HUES6 (cell line): ENCODE results near the gene GNB1.

ENCODE experiments used
- H3K27ac ChIP-seq: 2 replicates; pipeline ENCODE4 v1.7.0; 2013; ENCODE audit warnings: low read depth, mild to moderate bottlenecking, low read length, inconsistent platforms
- H3K27me3 ChIP-seq: 2 replicates; pipeline ENCODE4 v1.6.1; 2013; ENCODE audit warnings: low read length; ENCODE audit not compliant: control insufficient read depth, insufficient read depth
- H3K36me3 ChIP-seq: 2 replicates; pipeline ENCODE4 v1.6.1; 2013; ENCODE audit warnings: low read length; ENCODE audit not compliant: control insufficient read depth, insufficient read depth
- H3K4me1 ChIP-seq: 2 replicates; pipeline ENCODE4 v1.6.1; 2013; ENCODE audit warnings: low read length; ENCODE audit not compliant: control insufficient read depth, insufficient read depth
- H3K4me3 ChIP-seq: 2 replicates; pipeline ENCODE4 v1.5.1; 2013; ENCODE audit warnings: low read depth, low read length
- H3K9ac ChIP-seq: one replicate; pipeline ENCODE4 v1.6.1; 2013; ENCODE audit warnings: mild to moderate bottlenecking, low read length
- H3K9me3 ChIP-seq: 2 replicates; pipeline ENCODE4 v1.6.1; 2013; ENCODE audit warnings: low read depth, low read length; ENCODE audit not compliant: control insufficient read depth, insufficient read depth

GNB1 gene

GRCh38 chr1:1847061-1847850, 43.6 kb downstream of the GNB1 start:
- peaks cover 2% of the 10 kb centered on the region; the same call in 1 of the 2 replicates for H3K36me3 ChIP-seq
- no peak overlapping the region for H3K9ac ChIP-seq
- no peak overlapping the region for H3K27ac ChIP-seq
- H3K27me3 ChIP-seq = no peaks in the 10 kb centered on the region
- no peaks in the 10 kb centered on the region for H3K9me3 ChIP-seq
- H3K4me1 ChIP-seq = peaks cover 20% of the 10 kb centered on the region; the same call in 1 of the 2 replicates
- no peak overlapping the region for H3K4me3 ChIP-seq

- Histone ChIP-seq H3K36me3 (peaks cover 2% of the 10 kb centered on the region; the same call in 1 of the 2 replicates), H3K4me1 (peaks cover 20% of the 10 kb centered on the region; the same call in 1 of the 2 replicates), H3K27ac (no peak overlapping the region), H3K27me3 (no peaks in the 10 kb centered on the region), H3K4me3 (no peak overlapping the region), H3K9me3 (no peaks in the 10 kb centered on the region), H3K9ac (no peak overlapping the region)
Measured at GRCh38 chr1:1846386-1846918, 44.4 kb downstream of the GNB1 start.

GRCh38 chr1:1842360-1843146, 48.3 kb downstream of the GNB1 start:
- H3K4me1 ChIP-seq = peaks cover 10% of the 10 kb centered on the region; the same call in 1 of the 2 replicates
- H3K36me3 ChIP-seq = peaks cover 13% of the 10 kb centered on the region; the same call in 1 of the 2 replicates
- H3K4me3 ChIP-seq = no peak overlapping the region
- H3K9me3 ChIP-seq = no peaks in the 10 kb centered on the region
- no peaks in the 10 kb centered on the region for H3K27me3 ChIP-seq
- H3K27ac ChIP-seq = no peak overlapping the region
- no peak overlapping the region for H3K9ac ChIP-seq

GRCh38 chr1:1841575-1841995, 49.3 kb downstream of the GNB1 start:
- peaks cover 19% of the 10 kb centered on the region for H3K36me3 ChIP-seq
- H3K27ac ChIP-seq = no peak overlapping the region
- H3K9ac ChIP-seq = no peak overlapping the region
- H3K9me3 ChIP-seq = no peaks in the 10 kb centered on the region
- H3K27me3 ChIP-seq = no peaks in the 10 kb centered on the region
- H3K4me3 ChIP-seq = no peak overlapping the region
- H3K4me1 ChIP-seq = peaks cover 5% of the 10 kb centered on the region; the same call in 1 of the 2 replicates

- Histone ChIP-seq H3K4me3 (no peak overlapping the region), H3K36me3 (peaks cover 34% of the 10 kb centered on the region), H3K27me3 (no peaks in the 10 kb centered on the region), H3K4me1 (peaks cover 11% of the 10 kb centered on the region; the same call in 1 of the 2 replicates), H3K27ac (no peak overlapping the region), H3K9me3 (no peaks in the 10 kb centered on the region), H3K9ac (no peak overlapping the region)
Measured at GRCh38 chr1:1839311-1839965, 51.4 kb downstream of the GNB1 start.

GRCh38 chr1:1836119-1836518, 54.8 kb downstream of the GNB1 start:
- no peaks in the 10 kb centered on the region for H3K9me3 ChIP-seq
- no peaks in the 10 kb centered on the region for H3K27me3 ChIP-seq
- no peak overlapping the region for H3K9ac ChIP-seq
- peaks cover 56% of the 10 kb centered on the region for H3K36me3 ChIP-seq
- no peak overlapping the region for H3K27ac ChIP-seq
- no peak overlapping the region for H3K4me3 ChIP-seq
- peaks cover 5% of the 10 kb centered on the region; the same call in 1 of the 2 replicates for H3K4me1 ChIP-seq

GRCh38 chr1:1835546-1835945, 55.3 kb downstream of the GNB1 start:
- Histone ChIP-seq H3K36me3 (peaks cover 61% of the 10 kb centered on the region), H3K27ac (no peak overlapping the region), H3K9me3 (no peaks in the 10 kb centered on the region), H3K4me1 (peaks cover 5% of the 10 kb centered on the region; the same call in 1 of the 2 replicates), H3K9ac (no peak overlapping the region), H3K4me3 (no peak overlapping the region), H3K27me3 (no peaks in the 10 kb centered on the region)

GRCh38 chr1:1833916-1834325, 57.0 kb downstream of the GNB1 start:
- Histone ChIP-seq H3K36me3 (peaks cover 63% of the 10 kb centered on the region), H3K27ac (no peak overlapping the region), H3K4me3 (no peak overlapping the region), H3K9ac (no peak overlapping the region), H3K27me3 (no peaks in the 10 kb centered on the region), H3K9me3 (no peaks in the 10 kb centered on the region), H3K4me1 (peaks cover 5% of the 10 kb centered on the region; the same call in 1 of the 2 replicates)

- H3K9ac ChIP-seq = no peak overlapping the region
- H3K4me3 ChIP-seq = no peak overlapping the region
- H3K9me3 ChIP-seq = no peaks in the 10 kb centered on the region
- no peaks in the 10 kb centered on the region for H3K27me3 ChIP-seq
- no peak overlapping the region for H3K27ac ChIP-seq
- peaks cover 5% of the 10 kb centered on the region; the same call in 1 of the 2 replicates for H3K4me1 ChIP-seq
- peaks cover 62% of the 10 kb centered on the region for H3K36me3 ChIP-seq
Measured at GRCh38 chr1:1833456-1833855, 57.4 kb downstream of the GNB1 start.

- Histone ChIP-seq H3K27ac (no peak overlapping the region), H3K27me3 (no peaks in the 10 kb centered on the region), H3K9me3 (no peaks in the 10 kb centered on the region), H3K36me3 (peaks cover 62% of the 10 kb centered on the region), H3K4me3 (no peak overlapping the region), H3K4me1 (peaks cover 5% of the 10 kb centered on the region; the same call in 1 of the 2 replicates), H3K9ac (no peak overlapping the region)
Measured at GRCh38 chr1:1832820-1833219, 58.1 kb downstream of the GNB1 start.
